Inflammatory macrophage (primary cell): ENCODE data around the gene KAT14.
"Not testable (repeated sequence)": the region's sequence is repeated elsewhere in the genome, so short reads cannot be mapped to it uniquely, and the experiment has no call there.

Source experiments
- DNase-seq, 2 donors: peaks; one replicate each; pipeline ENCODE4 v3.0.0-alpha.2; 2020 to 2022

Gene KAT14

DNA sequence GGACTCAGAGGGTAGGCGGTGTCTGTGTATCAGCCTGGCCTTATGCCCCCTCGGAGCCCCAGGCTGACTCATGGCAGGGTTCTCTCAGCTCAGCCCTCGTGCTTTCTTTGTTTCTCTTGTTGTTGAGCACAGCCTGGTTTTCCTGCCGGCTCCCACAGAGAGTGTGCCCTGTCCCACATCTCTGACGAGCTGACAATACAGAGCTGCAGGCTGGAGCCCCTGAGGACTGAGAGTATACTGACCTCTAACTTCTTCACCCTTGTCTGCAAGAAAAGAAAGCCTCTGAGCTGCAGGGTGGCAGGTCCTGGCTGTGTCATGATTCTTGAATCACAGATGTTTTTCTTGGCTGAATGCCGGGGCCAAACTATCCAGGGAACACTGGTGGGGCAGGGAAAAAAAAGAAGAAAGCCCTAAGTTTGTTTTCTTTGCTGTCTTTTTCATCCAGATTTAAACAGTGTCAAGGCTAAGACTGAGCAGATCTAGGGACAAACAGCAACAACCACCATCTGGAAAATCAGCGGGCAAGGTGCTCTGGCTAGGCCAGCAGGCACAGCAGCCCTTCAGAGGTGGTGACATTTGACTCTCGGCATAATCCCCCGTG, 87.4 kb downstream of the KAT14 start:
- no peak for DNase-seq

DNA sequence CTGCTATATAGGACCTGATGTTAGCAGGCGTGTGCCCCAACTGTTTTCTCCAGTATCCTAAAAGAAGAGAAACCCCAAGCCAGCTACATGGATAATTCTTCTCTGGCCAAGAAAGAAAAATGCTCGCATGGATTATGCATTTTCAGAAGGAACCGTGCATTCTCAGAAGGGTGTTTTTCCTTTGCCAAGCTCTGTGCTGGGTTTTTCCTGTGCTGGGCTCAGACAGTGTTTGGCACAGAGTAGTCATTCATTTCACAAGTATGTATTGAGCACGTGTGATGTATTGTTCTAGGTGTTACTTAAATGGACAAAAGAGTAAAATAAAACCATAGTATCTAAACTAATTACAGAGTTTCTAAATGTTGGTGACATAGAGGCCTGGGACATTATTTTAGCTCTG, 88.0 kb downstream of the KAT14 start:
- DNase-seq, result no peak

- not testable (repeated sequence) for DNase-seq
Measured at GRCh38 chr20:18226741-18227140, 89.1 kb downstream of the KAT14 start.

DNA sequence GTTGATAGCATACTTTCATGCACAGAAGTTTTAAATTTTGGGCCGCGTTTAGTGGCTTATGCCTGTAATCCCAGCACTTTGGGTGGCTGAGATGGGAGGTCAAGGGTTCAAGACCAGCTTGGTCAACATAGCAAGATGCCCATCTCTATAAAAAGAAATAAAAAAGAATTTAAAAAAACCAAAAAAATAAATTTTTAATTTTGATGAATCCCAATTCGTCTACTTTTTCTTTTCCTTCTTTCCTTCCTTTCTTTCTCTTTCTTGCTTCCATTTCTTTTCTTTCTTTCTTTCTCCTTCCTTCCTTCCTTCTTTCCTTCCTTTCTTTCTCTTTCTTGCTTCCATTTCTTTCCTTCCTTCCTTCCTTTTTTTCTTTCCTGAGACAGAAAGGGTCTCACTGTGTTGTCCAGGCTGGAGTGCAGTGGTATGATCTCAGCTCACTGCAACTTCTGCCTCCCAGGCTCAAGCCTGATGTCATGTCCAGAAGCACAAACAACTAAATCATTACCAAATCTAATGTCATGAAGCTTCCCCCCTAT, 95.8 kb downstream of the KAT14 start:
- no peak for DNase-seq
